Measurements from ENCODE around the gene SOBP. TPM values are rescaled to one million over a fixed set of nuclear protein-coding genes. Genes with fewer than 3 reads are reported as not detected.
"Not testable (repeated sequence)": the region's sequence is repeated elsewhere in the genome, so short reads cannot be mapped to it uniquely, and the experiment has no call there.

The SOBP gene
- total RNA-seq, 1 donor from 2014 or later = 1.2 TPM

- no peaks in the 10 kb centered on the region for H3K27me3 ChIP-seq (ENCODE audit: control insufficient read depth, insufficient read depth, low read length)
- TF ChIP-seq CTCF (IDR thresholded peaks at IDR 0.05; ENCODE audit: insufficient read depth, low read length, poor library complexity, severe bottlenecking) = no peak
- H3K4me3 ChIP-seq (ENCODE audit: low read depth, low read length) = no peak overlapping the region
- DNase-seq (ENCODE audit: low read depth) = no peak
- no peaks in the 10 kb centered on the region for H3K36me3 ChIP-seq (ENCODE audit: control insufficient read depth, insufficient read depth, low read length)
Observed at GRCh38 chr6:107546691-107547450, 57.0 kb downstream of the SOBP start.

DNA sequence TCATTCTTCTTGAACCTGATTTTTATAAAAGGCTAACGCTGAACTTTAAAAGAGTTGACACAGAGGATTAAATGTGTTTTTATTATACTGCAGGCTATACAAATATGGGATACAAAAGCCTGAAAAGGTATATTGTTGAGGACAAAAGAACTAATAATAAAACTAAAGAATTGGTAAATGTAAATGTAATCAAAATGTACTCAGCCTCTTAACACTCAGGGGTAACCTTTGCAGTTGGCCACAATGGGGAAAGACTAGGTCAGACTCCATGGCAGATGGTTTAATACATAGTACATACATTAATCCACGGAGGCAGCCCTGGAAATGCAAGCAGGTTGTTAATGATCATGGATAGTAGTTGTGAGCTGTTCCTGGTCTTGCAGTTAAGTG lies 57.5 kb downstream of the SOBP start:
- Histone ChIP-seq H3K36me3 (ENCODE audit: control insufficient read depth, insufficient read depth, low read length) (no peaks in the 10 kb centered on the region), H3K27me3 (ENCODE audit: control insufficient read depth, insufficient read depth, low read length) (no peaks in the 10 kb centered on the region), H3K4me3 (ENCODE audit: low read depth, low read length) (no peak overlapping the region)
- TF ChIP-seq CTCF (IDR thresholded peaks at IDR 0.05; ENCODE audit: insufficient read depth, low read length, poor library complexity, severe bottlenecking) = no peak
- DNase-seq (ENCODE audit: low read depth) = no peak

DNA sequence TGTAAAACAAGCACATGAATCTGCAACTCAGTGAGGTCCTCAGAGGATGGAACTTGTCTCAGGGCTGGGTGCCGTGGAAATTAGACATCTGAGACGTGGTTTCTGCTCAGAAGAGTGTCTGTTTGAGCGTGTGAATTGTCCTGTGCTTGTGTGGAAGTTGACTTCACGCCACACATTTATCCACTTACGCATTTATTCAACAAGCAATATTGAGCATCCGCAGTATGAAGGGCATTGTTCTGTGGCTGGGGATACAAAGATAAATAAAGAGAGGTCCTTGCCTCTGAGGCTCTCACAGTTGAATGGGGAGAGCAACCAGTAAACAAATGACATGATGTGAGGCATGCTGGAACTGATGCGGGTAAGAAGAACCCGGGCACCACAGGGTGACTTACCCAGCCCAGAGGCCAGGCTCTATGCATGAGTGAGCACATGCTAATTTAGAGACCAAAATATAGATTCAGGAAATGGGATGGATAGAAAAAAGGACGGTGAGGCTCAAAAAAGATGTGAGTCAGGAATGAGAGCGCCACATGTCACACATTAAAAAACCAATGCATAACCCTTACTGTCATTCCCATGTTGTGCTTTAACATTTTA lies 60.4 kb downstream of the SOBP start:
- H3K4me3 ChIP-seq (ENCODE audit: low read depth, low read length) = no peak overlapping the region
- DNase-seq (ENCODE audit: low read depth) = no peak
- H3K27me3 ChIP-seq (ENCODE audit: control insufficient read depth, insufficient read depth, low read length) = no peaks in the 10 kb centered on the region
- H3K36me3 ChIP-seq (ENCODE audit: control insufficient read depth, insufficient read depth, low read length) = no peaks in the 10 kb centered on the region
- TF ChIP-seq CTCF (IDR thresholded peaks at IDR 0.05; ENCODE audit: insufficient read depth, low read length, poor library complexity, severe bottlenecking) = no peak

DNA sequence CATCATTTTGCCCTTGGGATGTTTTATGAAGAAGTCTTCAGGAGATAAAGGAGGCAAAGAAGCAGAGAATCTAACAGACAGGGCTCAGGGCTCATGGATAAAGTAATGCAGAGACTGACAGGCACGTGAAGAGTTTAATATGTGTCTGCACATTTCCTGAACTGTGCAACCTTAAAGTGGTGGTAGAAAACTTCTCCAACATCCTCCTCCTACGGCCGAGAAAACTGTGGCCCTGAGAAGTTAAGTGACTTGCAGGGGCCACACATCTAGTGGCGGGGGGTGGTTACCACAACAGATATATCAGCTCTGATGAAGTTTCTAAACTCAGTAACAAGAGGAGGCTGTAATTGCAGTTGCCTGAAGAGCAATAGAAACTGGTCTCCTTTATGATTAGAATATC lies 61.0 kb downstream of the SOBP start:
- no peaks in the 10 kb centered on the region for H3K36me3 ChIP-seq (ENCODE audit: control insufficient read depth, insufficient read depth, low read length)
- no peak overlapping the region for H3K4me3 ChIP-seq (ENCODE audit: low read depth, low read length)
- DNase-seq (ENCODE audit: low read depth) = no peak
- H3K27me3 ChIP-seq (ENCODE audit: control insufficient read depth, insufficient read depth, low read length) = no peaks in the 10 kb centered on the region
- no peak for TF ChIP-seq CTCF (IDR thresholded peaks at IDR 0.05; ENCODE audit: insufficient read depth, low read length, poor library complexity, severe bottlenecking)

DNA sequence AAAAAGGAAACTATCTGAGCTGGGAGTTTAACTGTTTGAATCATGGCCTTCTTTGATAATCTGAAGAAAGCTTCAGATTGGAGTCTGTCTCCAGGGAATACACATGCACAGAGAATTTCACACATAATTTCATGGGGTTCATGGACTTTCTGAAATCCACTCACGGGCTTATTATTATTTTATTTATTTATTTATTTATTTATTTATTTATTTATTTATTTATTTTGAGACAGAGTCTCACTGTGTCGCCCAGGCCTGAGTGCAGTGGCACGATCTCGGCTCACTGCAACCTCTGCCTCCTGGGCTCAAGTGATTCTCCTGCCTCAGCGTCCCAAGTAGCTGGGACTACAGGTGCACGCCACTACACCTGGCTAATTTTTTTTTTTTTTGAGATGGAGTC lies 63.2 kb downstream of the SOBP start:
- H3K27me3 ChIP-seq (ENCODE audit: control insufficient read depth, insufficient read depth, low read length); DNase-seq (ENCODE audit: low read depth); H3K36me3 ChIP-seq (ENCODE audit: control insufficient read depth, insufficient read depth, low read length); H3K4me3 ChIP-seq (ENCODE audit: low read depth, low read length): not testable (repeated sequence)

- no peaks in the 10 kb centered on the region for H3K27me3 ChIP-seq (ENCODE audit: control insufficient read depth, insufficient read depth, low read length)
- H3K36me3 ChIP-seq (ENCODE audit: control insufficient read depth, insufficient read depth, low read length) = no peaks in the 10 kb centered on the region
- no peak overlapping the region for H3K4me3 ChIP-seq (ENCODE audit: low read depth, low read length)
- TF ChIP-seq CTCF (IDR thresholded peaks at IDR 0.05; ENCODE audit: insufficient read depth, low read length, poor library complexity, severe bottlenecking) = no peak
- no peak for DNase-seq (ENCODE audit: low read depth)
Observed at GRCh38 chr6:107554326-107554725, 64.4 kb downstream of the SOBP start.

Data from kidney epithelial cell (primary cell).